ENCODE data around the gene NKD2.

DNA sequence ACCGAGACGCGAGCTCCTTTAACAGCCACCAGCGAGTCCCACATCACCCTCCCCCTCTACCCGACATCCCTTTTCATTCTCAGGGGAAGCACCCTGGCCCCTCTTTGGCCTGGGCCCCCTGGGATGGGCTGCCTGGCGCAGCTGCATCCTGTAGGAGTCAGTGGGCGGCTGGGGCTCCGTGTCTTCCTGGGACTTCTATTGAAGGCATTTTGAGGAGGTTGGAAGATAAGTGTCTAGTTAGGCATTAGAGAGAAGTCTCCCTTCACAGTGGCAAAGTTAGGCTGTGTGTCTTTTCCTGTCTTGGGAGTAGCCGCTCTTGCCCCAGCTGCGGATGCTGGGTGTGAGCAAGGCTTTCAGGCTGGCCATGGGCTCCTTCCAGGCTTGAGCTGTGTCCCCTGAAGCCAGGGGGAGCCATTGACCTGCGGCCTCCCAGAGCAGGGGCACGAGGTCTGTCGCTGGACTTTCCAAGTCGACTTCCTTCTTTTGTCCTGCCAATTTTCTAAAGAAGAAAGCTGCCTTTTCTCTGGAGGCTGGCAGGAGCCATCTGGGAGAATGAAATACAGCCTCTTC lies 18.6 kb upstream of the NKD2 start:
- TF ChIP-seq, protein P1, sequence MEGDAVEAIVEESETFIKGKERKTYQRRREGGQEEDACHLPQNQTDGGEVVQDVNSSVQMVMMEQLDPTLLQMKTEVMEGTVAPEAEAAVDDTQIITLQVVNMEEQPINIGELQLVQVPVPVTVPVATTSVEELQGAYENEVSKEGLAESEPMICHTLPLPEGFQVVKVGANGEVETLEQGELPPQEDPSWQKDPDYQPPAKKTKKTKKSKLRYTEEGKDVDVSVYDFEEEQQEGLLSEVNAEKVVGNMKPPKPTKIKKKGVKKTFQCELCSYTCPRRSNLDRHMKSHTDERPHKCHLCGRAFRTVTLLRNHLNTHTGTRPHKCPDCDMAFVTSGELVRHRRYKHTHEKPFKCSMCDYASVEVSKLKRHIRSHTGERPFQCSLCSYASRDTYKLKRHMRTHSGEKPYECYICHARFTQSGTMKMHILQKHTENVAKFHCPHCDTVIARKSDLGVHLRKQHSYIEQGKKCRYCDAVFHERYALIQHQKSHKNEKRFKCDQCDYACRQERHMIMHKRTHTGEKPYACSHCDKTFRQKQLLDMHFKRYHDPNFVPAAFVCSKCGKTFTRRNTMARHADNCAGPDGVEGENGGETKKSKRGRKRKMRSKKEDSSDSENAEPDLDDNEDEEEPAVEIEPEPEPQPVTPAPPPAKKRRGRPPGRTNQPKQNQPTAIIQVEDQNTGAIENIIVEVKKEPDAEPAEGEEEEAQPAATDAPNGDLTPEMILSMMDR (conservative IDR thresholded peaks at IDR 0.05): no peak; the same call in 1 of the 2 replicates
- no peak for TF ChIP-seq ZFX (IDR thresholded peaks at IDR 0.05)

All from C4-2B (cell line).